CD4-positive, alpha-beta T cell treated with Interleukin-6 for 4 hours (primary cell): ENCODE data around the gene KCNMA1.
A peak's percentile ranks its signal among the peaks of the same experiment; 100 is the strongest.

Experiments
- DNase-seq: peaks from one replicate; pipeline ENCODE4 v3.0.0-alpha.2; 2020; ENCODE audit warnings: mixed read lengths

Gene KCNMA1

DNA sequence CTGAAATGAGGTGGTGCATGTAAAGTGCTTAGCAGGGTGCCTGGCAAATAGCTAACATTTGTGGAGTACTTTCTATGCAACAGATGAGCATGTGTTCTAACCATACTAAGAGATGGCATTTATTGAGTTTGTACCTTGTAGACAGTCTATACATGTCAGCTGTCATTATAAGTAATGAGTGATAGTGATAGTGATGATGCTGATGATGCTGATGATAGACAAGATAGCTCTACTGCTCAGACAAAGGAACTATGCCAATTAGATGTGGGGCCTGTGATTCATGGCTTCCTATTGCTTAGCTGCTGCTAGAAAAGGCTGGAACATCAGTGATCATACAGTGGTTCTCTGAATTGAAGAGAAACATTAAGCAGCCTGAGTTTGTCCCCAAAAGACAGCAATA is 585.8 kb downstream of the KCNMA1 start:
- no peak for DNase-seq

DNA sequence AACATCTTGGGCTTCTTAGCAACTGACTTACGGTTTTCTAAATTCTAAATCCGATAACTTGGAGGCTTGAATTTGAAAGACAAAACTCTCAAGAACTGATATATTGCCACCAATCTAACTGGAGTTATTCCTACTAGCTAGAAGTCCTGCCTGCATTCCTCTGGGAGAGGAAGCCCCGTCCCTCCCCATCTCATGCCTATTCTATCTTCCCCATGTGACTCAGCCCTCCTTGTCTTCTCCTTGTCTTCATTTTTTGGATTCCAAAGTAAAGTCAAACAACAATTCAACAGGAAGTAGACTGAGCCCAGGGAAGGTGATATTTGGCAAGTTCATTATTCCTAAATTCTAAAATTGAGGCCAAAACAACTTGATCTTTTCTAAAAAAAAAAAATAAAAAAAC is 587.7 kb downstream of the KCNMA1 start:
- no peak for DNase-seq

DNA sequence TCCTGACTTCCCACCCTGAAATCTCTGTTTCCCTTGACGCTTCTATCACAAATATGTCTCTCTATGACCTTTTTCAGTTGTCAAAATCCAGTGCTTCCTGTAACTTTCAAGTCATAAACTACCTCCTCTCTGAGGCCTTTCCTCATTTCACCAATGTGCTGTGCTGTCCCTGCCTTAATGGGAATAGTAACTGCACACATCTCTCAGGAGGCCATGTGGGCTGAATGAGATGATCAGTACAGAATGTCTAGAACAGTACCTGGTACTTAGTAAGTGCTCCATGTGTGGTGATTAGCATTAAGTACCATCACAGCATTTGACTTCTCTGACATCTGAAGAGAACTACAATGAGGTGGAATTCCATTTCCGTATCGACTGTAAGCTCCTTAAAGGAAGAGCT is 588.5 kb downstream of the KCNMA1 start:
- DNase-seq, result no peak

DNA sequence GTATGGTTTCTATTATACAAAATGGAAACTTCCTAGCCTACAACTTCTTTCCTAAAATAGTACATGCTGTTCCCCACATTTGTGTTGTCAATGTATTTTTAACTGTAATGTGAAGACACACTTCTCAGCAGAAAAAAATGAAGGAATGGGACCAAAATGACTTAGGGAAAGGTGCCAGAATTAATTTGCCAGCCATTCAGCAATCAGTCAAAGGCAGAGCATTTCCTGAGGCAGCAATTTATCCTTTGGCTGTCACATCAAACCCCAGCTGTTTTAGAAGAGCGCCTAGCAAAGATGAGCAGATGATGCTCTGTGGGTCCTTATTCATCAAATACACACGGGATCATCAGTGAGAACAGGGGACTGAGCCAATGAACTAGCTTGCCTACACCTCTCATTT is 592.5 kb downstream of the KCNMA1 start:
- no peak for DNase-seq

DNA sequence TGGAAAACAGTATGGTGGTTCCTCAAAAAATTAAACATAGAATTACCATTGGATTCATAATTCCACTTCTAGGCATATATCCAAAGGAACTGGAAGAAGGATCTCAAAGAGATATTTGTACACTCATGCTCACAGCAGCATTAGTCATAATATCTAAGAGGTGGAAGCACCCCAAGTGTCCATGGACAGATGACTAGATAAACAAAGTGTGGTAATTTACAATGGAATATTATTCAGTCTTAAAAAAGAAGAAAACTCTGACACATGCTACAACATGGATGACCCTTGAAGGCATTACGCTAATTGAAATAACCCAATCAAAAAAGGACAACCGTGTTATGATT is 594.2 kb downstream of the KCNMA1 start:
- DNase-seq, result no peak

DNA sequence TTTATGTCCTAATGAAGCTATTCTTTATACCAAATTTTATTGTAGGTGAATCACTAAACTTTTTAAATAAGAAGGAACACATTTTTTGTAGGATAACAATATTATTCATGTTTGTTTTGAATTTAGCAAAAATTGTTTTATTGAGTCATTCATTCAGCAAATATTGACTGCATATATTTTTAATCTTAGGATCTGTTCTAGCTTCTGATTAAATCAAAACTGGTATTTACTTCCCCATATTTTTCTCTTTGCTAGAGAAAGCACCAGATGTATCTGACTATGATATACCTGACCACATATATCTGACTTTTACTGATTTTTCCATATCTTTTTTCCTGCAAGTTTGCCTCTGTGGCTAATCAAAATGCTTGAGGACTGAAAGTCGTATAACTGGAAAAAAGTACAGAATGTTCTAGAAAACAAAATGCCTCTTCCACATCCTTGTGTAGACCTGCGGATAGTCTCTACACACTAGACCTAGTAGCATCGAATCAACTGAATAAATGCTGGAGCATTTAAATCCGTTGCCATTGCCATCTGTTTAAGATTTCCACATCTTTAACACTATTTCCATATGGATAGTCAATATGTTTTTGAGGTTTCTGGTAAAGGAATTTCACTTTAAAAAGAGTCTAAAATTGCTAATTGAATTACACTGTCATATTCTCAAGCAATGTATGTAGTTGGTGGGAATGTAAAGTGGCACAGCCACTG is 594.7 kb downstream of the KCNMA1 start:
- DNase-seq, result no peak

DNA sequence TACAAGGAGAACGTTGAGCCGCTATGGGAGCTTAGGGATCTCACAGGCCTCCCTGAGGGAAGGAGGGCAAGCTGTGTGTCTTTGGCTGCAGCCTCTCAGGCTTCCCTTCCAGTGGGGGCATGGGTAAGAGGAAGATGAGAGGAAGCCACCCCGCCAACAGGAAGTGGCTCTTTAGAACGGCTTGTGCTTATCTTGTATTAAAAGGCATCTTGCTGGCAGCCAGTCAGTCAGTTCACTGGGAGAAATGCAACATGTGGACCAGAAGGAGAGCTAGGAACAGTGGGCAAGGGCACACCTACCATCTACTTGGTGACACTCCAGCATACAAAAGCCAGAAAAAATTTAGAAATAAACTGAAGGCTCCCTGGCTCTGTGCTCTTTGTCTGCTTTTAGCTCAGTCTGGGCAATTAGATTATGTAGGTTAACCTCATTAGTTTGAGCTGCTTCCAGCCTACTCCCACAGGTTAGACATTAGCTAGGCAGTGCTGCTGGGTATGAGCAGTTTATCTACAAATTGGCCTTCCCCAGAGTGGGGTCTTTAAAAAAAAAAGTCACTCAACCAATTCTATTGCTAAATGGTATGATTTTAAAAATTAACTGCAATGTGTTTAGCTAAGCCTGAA is 595.9 kb downstream of the KCNMA1 start:
- DNase-seq, result peak; percentile 45

DNA sequence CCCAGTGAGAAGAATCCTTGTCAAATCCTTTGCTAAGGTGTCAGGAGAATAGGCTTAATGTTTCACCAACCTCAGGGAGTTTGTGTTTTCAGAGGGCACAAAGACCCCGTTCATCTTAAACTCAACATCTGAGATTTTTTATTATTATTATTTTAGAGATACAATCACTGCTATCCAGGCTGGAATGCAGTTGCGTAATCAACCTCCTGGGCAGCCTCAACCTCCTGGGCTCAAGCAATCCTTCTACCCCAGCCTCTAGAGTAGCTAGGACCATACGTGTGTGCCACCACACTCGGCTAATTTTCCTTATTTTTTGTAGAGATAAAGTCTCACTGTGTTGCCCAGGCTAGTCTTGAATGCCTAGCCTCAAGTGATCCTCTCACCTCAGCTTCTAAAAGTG is 599.2 kb downstream of the KCNMA1 start:
- DNase-seq, result no peak

DNA sequence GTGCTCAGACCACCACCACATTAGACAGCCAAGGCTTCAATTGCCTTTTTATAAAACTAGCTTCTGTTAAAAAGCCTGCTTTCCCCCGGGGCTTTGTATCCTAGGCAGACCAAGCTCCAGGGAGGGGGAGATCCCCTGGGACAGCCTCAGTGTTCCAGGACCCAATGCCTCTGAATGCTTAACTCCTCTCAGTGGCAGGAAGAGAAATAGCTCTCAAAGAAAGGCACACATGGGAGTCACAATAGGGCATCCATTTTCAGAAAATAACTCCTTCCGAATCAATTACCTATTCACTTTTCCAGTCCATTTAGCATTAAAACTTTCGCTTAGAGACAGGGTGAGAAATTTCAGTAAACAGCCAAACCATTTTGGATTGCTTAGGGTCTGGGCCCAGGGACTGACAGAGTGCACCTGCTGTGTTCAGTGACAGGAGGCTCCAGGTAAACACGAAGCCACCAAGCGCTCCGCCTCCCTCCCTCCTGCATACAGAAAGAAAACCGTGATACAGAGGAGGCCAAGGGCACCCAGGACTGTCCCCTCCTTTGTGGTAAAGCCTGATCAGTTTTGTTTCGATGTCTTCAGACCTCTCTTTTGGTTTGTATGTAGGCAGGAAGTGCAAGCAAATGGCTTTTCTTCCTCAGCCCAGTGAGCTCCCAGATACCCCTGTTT is 599.7 kb downstream of the KCNMA1 start:
- no peak for DNase-seq

DNA sequence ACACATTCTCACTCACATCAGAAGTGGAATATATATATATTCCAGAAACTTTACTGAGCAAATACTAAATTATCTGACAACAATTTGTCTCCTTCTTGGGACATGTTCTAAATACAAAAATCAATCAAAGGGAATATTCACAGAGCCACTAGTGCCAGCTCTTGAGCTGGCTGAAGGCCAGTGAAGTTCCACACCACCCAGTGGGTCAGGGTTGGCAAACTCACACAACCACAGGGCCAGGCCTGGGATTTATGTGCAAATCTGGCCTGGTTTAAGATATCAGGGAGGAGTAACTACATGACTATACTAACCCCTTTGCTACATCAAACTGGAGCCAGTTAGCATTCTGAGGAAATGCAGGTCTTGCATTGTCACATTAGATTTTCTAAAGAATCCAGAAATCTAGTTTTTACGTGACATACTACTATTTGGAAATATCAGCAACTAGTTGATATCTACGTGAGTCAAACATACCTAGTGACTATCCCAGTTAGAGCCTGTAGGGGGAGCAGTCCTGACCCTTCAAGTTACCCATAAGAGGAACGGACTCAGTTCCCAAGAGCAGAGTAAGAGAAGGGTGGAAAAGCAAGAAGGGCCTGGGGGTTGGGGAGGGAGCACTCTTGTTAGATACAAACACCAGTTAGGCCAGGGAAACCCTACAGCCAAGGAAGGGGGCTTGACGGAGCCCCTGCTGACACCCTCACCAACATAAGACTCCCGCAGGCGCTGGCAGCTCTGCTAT is 600.4 kb downstream of the KCNMA1 start:
- DNase-seq, result no peak

DNA sequence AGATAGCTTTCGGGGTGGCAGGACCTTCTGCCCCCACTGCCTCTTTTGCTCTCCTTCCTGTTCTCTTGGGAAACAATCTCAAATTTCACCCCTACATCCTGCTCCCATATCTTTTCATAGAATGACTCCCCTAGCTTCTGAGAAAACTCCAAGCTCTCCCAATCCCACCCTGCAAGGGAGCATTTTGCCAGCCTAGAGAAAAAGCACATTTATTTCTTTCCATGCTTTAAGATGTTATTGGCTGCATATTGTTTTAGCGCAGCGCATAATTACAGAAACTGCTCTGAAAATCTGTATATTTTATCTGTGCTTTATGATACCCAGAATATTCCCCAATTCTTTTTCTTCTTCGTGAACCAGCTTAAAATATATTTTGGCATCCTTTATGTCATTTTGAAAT is 601.3 kb downstream of the KCNMA1 start:
- DNase-seq, result no peak

DNA sequence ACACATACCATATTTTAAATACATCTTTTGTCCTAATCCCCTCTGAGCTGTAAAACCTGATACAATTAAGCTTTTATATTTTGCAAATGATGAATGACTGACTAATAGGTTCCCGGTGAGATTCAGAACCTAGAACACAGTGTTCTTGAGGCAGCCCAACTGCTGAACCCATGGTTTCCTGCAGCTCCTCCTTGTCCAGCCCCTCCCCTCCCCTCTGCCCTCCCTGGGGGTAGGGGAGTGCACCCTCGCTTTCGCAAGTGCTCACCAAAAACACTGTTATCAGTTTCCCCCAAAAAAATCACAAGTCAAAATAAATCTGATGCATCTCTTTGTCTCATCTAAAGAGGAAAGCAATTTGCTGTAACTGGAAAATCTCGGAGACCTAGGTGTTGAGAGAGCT is 602.8 kb downstream of the KCNMA1 start:
- no peak for DNase-seq

DNA sequence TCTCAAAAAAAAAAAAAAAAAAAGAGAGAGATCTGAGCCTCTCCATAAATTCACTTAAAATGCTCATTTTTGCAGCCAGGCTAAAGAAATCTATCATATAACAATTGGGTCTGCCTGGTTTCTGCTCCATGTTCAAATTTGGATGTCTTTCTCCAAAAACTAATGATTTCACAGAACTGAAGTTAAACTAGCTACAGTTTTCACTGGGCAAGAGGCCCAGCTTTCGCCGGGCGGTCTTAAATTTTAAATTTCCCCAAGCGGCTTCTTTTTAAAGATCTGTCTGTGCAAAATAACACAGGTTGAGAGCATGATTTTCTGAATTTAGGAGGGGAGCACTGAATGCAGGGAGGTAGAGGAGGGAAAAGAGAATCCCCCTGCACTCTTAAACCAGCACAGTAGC is 603.4 kb downstream of the KCNMA1 start:
- no peak for DNase-seq

DNA sequence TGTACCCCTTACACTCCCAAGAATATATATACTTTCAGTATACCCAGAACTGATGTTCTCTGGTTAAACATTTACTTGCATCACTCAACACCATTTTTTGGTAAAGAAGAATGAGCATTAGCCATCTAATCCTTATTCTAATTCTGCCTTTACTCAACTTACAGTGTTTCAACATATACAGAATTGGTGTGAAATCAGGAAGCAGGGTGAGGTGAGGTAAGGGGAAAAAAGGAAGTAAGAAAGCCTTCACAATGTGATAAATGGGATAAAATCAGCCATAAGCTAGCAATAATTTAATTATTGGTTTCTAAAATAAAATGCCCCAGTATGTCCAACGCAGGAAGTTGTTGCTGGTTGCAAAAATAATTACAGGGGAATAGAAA is 605.4 kb downstream of the KCNMA1 start:
- no peak for DNase-seq

DNA sequence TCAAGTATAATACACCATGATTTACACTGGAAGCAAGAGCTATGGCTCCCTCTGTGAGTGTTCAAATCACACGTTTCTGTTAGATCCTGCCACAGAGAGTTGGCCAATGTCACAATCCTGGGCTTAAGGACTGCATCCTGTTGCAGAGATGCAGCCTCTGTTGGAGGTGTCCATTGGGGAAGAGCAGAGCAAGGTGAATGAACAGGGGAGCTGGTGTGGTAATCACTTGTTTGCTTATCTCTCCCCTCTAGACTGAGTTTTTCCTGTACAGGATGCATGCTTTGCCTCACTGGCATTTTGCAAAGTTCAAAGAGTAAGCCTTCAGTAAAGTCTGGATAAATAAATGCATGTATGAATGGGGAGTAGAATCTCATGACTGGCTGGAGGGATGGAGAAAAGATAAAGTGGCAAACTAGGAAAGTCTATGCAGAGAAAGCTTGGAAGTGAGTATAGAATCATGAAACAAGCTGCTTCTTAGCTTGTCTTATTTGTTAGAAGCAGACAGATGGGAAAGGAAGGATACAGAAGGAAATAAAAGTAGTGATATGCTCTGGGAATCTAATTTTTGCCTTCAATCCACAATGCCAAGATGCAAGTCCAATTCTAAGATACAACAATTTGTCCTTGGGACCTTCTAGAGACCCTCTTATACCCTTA is 605.9 kb downstream of the KCNMA1 start:
- no peak for DNase-seq

DNA sequence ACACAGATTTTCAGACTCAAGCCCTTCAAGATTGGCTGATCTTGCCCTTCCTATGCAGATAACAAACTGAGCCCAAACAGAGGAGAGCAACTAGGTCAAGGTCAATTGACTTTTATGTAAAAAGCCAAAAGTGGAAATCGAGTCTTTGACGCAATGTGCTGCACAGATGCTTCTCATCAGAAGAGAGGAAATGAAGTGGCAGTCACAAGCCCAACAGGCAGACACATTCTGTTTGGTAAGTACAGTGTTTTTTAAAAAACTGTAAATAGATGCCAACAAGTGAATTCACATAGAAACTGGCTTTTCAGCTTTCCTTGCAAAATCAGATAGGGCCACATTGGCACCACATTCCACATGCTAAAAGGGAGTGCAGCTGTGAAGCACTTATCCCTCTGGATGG is 606.6 kb downstream of the KCNMA1 start:
- DNase-seq, result no peak

DNA sequence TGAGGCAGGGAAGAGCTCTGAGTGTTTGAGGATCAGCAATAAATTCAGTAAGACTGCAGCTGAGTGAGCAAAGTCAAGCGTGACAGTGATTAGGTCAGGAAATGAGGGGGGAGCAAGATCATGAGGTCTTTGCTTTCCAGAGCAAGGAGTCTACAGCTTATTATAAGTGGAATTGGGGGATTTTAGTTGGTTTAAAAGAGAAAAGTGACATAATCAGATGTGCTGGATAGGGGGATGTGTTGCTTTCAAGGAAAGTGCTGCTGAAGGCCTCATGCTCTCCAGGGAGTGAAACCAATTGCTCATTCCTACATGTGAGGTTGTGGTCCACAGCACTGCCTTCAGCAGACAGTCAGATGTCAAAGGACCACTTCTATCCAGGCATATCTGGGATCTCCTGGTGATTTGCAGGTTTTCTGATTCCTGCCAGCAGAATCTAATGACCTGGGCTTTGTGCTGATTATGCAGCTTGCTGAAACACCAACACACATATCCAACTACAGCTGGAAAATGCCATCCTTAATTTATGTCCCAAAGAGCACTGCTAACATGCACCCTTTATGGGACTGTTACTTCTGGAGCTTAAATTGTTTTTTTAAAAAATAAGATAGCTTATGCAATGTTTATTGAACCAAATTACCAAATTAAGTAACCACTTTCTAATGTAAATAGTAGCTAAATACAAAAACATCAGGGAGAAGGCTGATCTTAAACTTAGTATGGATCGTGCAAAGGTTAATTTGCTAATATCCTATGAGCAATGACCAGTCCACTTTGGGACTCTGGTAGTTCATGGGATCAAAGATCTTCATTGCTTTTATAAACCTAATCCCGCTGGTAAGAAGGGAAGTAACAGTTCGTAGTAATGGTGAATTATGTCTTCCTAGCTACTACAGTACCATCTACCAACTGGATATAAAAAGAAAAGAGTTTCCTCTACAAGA is 607.6 kb downstream of the KCNMA1 start:
- no peak for DNase-seq

DNA sequence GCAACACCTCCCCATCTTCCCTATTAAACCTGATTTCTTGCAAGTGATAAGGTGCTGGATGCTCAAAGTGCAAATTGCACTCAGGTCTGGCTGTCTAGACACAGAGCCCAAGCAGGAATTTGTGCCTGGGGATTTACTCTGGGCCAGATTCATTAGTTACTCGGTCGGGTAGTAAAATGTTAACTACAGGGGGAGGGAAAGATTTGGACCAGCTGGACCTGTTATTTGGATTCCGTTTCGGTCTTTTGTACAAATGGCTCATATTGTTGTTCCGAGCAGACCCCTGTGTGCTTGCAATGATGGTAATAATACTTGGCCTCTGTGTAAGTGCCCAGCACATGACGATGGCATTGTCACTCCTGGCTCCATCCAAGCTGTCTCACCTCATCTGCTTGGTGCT is 609.6 kb downstream of the KCNMA1 start:
- no peak for DNase-seq

DNA sequence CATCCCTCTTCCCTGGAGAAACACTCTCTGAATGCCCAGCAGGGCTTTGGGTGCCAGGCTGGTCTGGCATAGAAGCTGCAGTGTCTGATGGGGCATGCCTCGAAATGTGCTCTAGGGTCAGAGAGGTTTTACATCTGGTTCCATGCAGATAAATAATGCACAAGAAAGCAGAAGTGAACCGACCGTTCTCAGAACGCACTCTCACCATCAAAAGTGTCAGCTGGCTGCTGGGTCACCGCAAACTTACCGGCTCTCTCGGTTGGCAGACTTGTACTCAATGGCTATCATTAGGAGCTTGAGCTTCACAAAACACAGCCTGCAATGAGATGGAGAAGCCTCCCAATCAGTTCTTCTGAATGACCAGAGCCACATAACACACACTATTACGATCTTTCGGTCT is 610.0 kb downstream of the KCNMA1 start:
- no peak for DNase-seq

DNA sequence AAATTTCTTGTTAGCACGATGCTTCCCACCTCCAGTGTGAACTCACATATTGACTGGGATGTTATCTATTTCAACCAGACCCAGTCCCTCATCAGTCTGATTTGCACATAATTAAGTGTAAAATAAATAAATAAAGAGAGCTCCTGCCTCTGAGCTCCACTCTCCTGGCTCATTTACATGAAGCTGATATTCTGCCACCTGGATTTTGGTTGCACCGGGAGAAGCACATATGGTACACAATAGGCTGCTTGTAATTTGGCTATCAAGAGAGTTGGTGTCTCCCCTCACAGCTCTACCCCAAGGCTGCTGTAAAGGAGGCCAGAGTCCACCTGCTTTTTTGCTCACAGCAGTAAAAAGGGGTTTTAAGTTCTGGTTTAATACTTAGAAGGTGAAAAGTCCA is 610.5 kb downstream of the KCNMA1 start:
- DNase-seq, result no peak

DNA sequence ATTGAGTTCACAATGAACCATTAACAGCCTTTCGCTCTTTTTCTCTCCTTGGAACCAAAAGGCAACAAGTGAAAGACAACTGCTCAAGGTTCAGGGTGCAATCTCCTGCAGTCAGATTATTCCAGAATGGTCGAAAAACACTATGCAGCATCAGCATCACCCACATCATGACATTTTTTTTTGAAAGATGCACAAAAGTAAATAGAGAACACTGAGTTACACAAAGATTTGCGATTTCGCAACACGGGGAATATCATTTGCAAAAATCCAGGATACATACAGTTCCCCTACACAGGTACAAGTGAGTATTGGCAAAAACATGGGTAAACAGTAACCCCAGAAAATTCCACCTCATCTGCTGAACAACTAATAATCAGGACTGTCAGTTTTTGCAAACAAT is 611.5 kb downstream of the KCNMA1 start:
- no peak for DNase-seq

DNA sequence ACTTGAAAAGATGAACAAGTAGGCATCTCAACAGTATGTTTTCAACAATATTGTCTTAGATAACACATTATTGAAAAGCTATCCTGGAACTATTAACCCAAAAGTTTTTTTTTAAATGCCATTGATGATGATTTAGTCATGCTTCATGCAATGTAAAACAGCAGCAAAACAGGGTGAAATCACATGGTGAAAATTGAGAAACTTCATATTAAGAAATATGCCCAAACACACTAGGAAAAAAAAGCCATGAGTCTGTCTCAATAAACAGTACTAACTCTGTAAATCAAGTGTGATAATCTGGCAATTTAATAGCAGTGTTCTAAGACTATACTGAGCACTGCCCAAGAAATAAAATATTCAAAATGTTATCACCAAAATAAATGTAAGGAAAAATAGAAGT is 613.1 kb downstream of the KCNMA1 start:
- DNase-seq, result no peak
